Measurements from ENCODE around the gene MUC20. TPM values are rescaled to one million over a fixed set of nuclear protein-coding genes. Genes with fewer than 3 reads are reported as not detected.

The MUC20 gene
- polyA plus RNA-seq, 1 donor (not counting 4 experiments of a cell fraction or from before 2014, with no cell fraction given) = 0.21 TPM

GRCh38 chr3:195763843-195764825 is 43.4 kb downstream of the MUC20 start:
- Histone ChIP-seq H3K4me2 (ENCODE audit: control insufficient read depth, extremely low read depth, insufficient read depth, low read depth, low read length) (no peak overlapping the region), H4K20me1 (ENCODE audit: control insufficient read depth, extremely low read depth, insufficient read depth, low read length) (no peaks in the 10 kb centered on the region), H3K27ac (ENCODE audit: control insufficient read depth, insufficient read depth, low read length) (no peak overlapping the region), H3K9me1 (ENCODE audit: control insufficient read depth, extremely low read depth, insufficient read depth, low read length) (no peaks in the 10 kb centered on the region), H3K9me3 (ENCODE audit: control insufficient read depth, low read depth, low read length) (no peaks in the 10 kb centered on the region), H3K4me3 (ENCODE audit: control insufficient read depth in 2 of 3, extremely low read depth in 1 of 3, insufficient read depth in 2 of 3, low read depth in 1 of 3, low read length in 3 of 3) (no peak overlapping the region), H3K9ac (ENCODE audit: control insufficient read depth, extremely low read depth, insufficient read depth, low read length) (no peak overlapping the region), H3K27me3 (ENCODE audit: control insufficient read depth, extremely low read depth, insufficient read depth, low read length) (peaks cover 26% of the 10 kb centered on the region), H3K79me2 (ENCODE audit: control insufficient read depth, insufficient read depth, low read length) (no peaks in the 10 kb centered on the region), H2AFZ (ENCODE audit: control insufficient read depth, low read length) (no peak overlapping the region), H3K36me3 (ENCODE audit: control insufficient read depth in 2 of 2, extremely low read depth in 1 of 2, insufficient read depth in 2 of 2, low read length in 2 of 2) (no peaks in the 10 kb centered on the region), H3K4me1 (ENCODE audit: control insufficient read depth, extremely low read depth, insufficient read depth, low read length) (no peaks in the 10 kb centered on the region)
- DNase-seq (ENCODE audit: low read depth, low spot score) (no peak), FAIRE-seq (no peak)
- no peak for TF ChIP-seq EZH2 (IDR thresholded peaks at IDR 0.05; ENCODE audit: low read length)
- no peak for TF ChIP-seq CTCF (optimal IDR thresholded peaks at IDR 0.05 in 1 of 3, IDR thresholded peaks at IDR 0.05 in 1 of 3, conservative IDR thresholded peaks at IDR 0.05 in 1 of 3; ENCODE audit: extremely low read depth in 1 of 3, insufficient read depth in 2 of 3, low read length in 3 of 3)
- dilution Hi-C loops (cut with MboI; ENCODE audit: extremely low pct_ligation_motif_present, low sequenced_read_pairs) = no loop called here

- Histone ChIP-seq H3K27ac (ENCODE audit: control insufficient read depth, insufficient read depth, low read length) (no peak overlapping the region), H3K9me1 (ENCODE audit: control insufficient read depth, extremely low read depth, insufficient read depth, low read length) (no peaks in the 10 kb centered on the region), H3K4me3 (ENCODE audit: control insufficient read depth in 2 of 3, extremely low read depth in 1 of 3, insufficient read depth in 2 of 3, low read depth in 1 of 3, low read length in 3 of 3) (no peak overlapping the region), H3K4me2 (ENCODE audit: control insufficient read depth, extremely low read depth, insufficient read depth, low read depth, low read length) (no peak overlapping the region), H4K20me1 (ENCODE audit: control insufficient read depth, extremely low read depth, insufficient read depth, low read length) (no peaks in the 10 kb centered on the region), H3K27me3 (ENCODE audit: control insufficient read depth, extremely low read depth, insufficient read depth, low read length) (peaks cover 26% of the 10 kb centered on the region), H3K36me3 (ENCODE audit: control insufficient read depth in 2 of 2, extremely low read depth in 1 of 2, insufficient read depth in 2 of 2, low read length in 2 of 2) (no peaks in the 10 kb centered on the region), H3K4me1 (ENCODE audit: control insufficient read depth, extremely low read depth, insufficient read depth, low read length) (no peaks in the 10 kb centered on the region), H3K9me3 (ENCODE audit: control insufficient read depth, low read depth, low read length) (no peaks in the 10 kb centered on the region), H3K79me2 (ENCODE audit: control insufficient read depth, insufficient read depth, low read length) (no peaks in the 10 kb centered on the region), H3K9ac (ENCODE audit: control insufficient read depth, extremely low read depth, insufficient read depth, low read length) (no peak overlapping the region), H2AFZ (ENCODE audit: control insufficient read depth, low read length) (no peak overlapping the region)
- DNase-seq (ENCODE audit: low read depth, low spot score) (no peak), FAIRE-seq (no peak)
- TF ChIP-seq EZH2 (IDR thresholded peaks at IDR 0.05; ENCODE audit: low read length) (no peak), CTCF (optimal IDR thresholded peaks at IDR 0.05 in 1 of 3, IDR thresholded peaks at IDR 0.05 in 1 of 3, conservative IDR thresholded peaks at IDR 0.05 in 1 of 3; ENCODE audit: extremely low read depth in 1 of 3, insufficient read depth in 2 of 3, low read length in 3 of 3) (no peak)
- dilution Hi-C loops (cut with MboI; ENCODE audit: extremely low pct_ligation_motif_present, low sequenced_read_pairs) = no loop called here
Observed at GRCh38 chr3:195764961-195765706, 44.4 kb downstream of the MUC20 start.

All from keratinocyte (primary cell).